ENCODE results near the gene NUFIP2.
"Not testable (repeated sequence)": the region's sequence is repeated elsewhere in the genome, so short reads cannot be mapped to it uniquely, and the experiment has no call there.

Gene NUFIP2

DNA sequence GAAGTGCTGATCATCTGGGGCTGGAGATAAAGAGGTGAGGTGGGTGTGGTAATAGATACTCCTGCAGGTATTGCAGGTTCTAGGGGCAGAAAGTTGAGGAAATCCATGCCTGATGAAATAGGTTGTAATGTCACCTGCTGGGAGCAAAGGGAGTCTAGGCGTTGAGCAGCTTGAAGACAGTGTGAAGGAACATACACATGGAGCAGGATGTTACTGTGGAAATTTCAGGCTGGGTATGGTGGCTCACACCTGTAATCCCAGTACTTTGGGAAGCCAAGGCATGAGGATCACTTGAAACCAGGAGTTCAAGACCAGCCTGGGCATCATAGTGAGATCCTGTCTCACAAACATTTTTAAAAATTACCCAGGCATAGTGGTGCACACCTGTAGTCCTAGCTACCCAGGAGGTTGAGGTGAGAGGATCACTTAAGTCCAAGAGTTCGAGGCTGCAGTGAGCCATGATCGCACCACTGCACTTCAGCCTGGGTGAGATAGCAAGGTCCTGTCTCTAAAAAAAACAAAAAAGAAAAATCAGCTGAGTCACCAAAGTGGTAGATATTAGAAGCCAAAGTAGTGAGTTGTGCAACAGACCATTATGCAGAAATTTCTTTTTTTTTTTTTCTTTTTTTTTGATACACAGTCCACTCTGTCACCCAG is 56.3 kb downstream of the NUFIP2 start:
- no peak for DNase-seq

GRCh38 chr17:29235904-29236303 is 58.0 kb downstream of the NUFIP2 start:
- no peak for DNase-seq

GRCh38 chr17:29234972-29235371 is 59.0 kb downstream of the NUFIP2 start:
- DNase-seq: not testable (repeated sequence)

DNA sequence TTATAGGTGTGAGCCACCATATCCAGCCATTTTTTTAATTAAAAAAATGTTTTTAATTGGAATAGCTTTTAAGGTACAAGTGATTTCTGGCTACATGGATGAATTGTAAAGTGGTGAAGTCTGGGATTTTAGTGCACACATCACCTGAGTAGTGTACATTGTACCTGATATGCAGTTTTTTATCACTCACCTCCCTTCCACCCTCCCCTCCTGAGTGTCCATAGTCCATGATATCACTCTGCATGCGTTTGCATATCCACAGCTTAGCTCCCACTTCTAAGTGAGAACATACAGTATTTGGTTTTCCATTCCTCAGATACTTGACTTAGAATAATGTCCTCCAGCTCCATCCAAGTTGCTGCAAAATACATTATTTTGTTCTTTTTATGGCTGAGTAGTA is 60.6 kb downstream of the NUFIP2 start:
- DNase-seq: no peak

DNA sequence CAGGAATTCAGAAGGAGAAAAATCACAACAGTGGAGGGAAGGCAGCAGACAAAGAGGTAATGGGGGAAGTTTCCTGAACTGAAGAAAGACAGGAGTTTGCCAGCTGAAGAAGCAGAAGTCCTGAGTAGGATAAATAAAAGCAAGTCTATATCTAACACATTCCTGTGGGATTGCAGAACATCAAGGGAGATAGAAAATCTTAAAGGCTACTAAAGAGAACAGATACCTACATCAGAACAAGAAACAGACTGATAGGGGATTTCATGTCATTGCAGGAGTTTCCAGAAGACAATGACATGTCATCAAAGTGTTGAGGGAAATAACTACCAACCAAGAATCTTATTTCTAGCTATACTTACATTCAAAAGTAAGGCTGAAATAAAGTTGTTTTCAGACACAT is 68.6 kb downstream of the NUFIP2 start:
- no peak for DNase-seq

DNA sequence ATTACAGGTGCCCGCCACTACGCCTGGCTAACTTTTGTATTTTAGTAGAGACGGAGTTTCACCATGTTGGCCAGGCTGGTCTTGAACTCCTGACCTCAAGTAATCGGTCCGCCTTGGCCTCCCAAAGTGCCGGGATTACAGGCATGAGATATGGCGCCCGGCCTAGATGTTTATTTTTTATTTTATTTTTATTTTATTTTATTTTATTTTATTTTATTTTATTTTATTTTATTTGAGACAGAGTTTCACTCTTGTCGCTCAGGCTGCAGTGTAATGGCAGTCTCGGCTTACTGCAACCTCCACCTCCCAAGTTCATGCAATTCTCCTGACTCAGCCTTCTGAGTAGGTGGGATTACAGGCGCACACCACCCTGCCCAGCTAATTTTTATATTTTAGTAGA is 72.6 kb downstream of the NUFIP2 start:
- not testable (repeated sequence) for DNase-seq

DNA sequence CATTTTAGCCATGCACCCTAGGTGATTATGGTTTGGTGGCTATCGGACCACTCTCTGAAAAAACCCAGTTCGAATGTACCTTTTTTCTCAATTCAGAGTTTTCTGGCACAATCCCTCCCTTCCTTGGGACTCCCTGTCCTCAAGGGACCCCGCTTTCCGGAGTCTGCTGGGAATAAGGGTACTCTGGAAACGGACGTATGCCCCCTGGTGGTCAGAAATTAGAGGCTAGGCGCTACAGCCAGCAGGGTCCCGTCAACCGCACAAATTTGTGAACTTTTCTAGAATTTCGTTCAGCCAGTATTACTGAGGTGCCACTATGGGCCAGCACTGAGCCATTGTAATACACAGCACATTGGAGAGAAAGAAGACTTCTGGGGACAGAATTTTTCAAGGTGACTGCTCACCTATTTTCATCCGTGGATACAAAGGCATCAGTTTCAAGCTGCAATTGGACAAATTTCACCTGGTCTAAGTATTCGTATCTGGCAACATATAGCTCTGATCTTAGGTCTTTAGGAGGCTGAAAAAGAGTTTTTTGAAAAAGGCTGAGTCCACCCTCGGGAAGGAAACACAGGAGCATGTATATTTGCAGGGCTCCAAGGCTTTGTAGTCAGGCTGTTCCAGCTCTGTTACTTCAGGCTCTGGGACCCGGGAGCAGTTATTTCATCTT is 74.4 kb downstream of the NUFIP2 start:
- DNase-seq: peak; percentile 85

DNA sequence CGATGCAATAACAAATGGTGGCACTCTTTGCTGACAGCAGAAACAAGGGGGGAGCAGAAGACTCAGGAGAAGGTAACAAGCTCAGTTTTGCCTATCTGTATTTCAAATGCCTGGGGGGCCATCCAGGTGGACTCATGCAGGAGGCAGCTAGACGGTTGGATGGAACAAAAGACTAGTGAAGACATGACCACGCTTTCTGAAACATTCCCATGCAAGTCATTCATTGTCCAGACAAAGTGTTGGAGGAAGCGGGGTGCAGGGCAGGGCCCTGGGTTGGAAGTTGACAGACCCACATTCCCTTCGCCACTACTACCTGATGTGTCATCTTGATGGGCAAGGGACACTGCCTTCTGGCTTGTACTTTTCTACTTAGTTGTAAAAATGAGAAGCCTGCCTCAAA is 77.1 kb downstream of the NUFIP2 start:
- DNase-seq: no peak

- DNase-seq: no peak
Measured at GRCh38 chr17:29216181-29216580, 77.8 kb downstream of the NUFIP2 start.

DNA sequence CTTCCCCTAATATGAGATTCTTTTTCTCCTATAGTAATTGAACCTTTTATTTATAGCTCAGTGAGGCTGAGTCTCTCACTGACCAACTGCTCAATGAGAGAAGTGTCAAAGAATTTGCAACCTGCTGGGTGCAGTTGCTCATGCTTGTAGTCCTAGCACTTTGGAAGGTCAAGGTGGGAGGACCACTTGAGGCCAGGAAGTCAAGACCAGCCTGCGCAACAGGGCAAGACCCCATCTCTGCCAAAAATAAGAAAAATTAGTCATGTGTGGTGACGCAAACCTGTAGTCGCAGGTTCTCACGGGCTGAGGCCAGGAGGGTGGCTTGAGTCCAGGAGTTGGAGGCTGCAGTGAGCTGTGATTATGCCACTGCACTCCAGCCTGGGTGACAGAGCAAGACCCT is 78.2 kb downstream of the NUFIP2 start:
- DNase-seq: no peak

DNA sequence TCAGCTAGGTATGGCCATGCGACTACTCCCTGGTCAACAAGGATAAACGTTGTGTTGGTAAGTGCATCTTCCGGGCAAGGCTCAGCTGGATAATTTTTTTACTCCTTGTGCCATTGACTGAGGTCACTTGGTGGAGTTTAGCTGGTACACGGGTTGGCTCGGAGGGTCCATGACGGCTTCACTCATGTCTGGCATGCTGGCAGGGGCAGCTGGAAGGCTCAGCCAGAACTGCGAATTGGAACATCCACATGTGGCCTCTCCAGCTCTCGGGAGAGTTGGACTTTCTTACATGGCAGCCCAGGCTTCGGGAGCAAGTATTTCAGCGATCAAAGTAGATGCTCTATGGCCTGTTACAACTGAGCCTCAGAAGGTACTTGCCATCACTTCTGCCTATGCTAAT is 78.8 kb downstream of the NUFIP2 start:
- DNase-seq: no peak

DNA sequence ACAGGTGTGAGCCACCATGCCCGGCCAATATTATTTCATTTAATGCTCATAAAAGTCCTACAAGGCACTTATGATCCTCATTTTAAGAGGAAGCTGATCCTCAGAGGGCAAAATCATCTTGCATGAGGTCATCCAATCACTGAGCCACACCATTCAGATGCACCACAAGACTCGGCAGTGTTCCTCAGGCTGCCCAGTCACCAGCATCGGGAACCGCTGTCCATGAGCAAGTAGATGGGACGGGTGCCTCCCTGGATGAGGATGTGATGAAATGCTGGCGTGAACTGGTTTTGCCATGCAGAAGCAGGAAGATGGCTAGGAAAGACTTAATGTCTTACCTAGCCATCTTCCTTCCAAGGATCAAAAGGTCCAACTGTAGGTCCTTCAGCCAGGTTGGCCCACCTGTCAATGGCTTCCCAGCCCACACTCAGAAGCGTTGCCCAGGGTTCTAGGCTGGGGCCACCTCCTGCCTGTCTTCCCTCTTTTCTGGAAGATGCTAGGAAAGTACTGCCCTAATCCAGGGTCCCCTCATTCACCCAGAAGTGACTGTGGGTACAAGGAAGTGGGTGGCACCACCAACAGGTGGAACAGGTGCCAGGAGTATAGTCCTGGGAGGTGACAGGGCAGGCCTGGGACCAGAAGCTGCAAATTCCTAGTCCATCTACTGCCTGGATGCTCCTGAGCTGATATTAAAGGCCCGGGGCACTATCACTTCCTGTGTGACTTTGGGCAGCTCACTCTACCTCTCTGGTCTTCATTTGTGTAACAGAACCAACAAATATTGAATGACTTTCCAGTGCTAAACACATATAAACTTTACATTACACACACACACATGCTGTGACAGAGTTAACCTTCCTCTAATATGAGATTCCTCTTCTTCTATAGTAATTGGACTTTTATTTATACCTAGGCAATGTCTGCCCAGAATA is 79.5 kb downstream of the NUFIP2 start:
- no peak for DNase-seq

DNA sequence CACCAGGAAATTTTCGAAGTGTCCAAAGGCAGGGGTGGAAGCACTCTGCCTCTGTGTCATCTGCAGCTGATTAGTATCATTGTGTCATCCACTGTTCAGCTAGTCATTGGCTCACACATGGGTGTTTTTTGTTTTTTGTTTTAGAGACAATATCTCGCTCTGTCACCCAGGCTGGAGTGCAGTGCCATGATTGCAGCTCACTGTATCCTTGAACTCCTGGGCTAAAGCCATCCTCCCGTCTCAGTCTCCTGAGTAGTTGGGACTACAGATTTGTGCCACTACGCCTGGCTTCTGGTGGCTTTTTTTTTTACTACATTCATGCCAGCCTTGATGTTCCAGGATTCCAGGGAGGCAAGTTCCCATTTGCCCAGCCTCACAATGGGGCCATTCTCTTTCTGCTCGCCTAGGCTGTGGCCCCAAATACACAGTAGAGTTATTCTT is 81.2 kb downstream of the NUFIP2 start:
- no peak for DNase-seq

DNA sequence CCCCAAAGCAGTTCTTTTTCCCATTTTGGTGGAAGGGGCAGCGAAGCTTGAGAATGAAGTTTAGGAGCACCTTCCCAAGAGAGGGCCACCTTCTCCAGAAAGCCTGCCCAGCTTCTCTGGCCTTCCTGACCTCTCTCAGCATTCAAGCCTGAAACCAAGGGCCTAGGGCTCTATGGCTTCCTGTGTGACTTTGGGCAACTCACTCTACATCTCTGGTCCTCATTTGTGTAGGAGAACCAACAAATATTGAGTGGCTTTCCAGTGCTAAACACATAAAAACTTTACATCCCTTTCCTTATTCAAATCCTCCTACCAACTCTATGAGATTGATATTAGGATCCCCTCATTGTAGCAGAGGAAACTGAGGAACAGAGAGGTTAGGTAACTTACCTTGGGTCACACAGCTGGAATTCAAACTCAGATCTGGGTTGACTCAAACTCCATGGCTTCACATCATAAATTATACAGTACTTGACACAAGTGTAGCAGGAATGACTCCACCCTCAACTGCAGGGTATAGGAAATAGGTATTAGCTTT is 81.8 kb downstream of the NUFIP2 start:
- DNase-seq: no peak

- DNase-seq: no peak
Measured at GRCh38 chr17:29210879-29211278, 83.1 kb downstream of the NUFIP2 start.

DNA sequence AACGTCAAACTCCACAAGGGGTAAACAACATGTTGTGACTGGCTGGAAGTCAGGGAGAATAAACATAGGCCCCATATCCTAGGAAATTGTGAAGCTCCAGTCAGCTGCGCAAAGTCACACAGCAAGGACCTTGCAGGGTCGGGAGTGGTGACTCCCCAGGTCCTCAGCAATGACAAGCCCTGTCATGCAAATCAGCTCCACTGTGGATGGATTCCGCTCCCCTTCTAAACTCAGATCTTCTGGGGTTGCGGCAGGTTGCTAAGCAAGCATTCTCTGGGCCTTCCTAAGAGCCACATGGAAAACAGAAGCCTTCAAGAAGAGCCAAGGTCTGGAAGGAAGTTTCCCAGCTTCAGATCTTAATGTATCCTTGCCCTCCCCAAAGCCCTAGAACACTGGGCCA is 84.9 kb downstream of the NUFIP2 start:
- no peak for DNase-seq

- DNase-seq: no peak
Measured at GRCh38 chr17:29207975-29208374, 86.0 kb downstream of the NUFIP2 start.

Measured in stimulated activated CD8-positive, alpha-beta memory T cell treated with anti-CD3 and anti-CD28 coated beads, Interleukin-4, amount 100 ng/mL, for 48 hours (primary cell).